Sigmoid colon (tissue), 7 donors: Measurements from ENCODE around the gene CUZD1. TPM values are rescaled to one million over a fixed set of nuclear protein-coding genes. Genes with fewer than 3 reads are reported as not detected.

Experiments used
- DNase-seq: peaks from one replicate; pipeline ENCODE4 v3.0.0-alpha.2; 2019
- H3K27ac ChIP-seq, 4 donors: fragments of 200-600 bp; sonication (generic); one replicate each; pipeline ENCODE4 v1.5.1; 2016 to 2019; ENCODE audit warnings: mild to moderate bottlenecking in 1 of 4
- H3K27me3 ChIP-seq, 3 donors: fragments of 200-600 bp; sonication (generic); one replicate each; pipeline ENCODE4 v1.5.1; 2019; ENCODE audit warnings: mild to moderate bottlenecking in 1 of 3
- H3K36me3 ChIP-seq, 4 donors: fragments of 200-600 bp; sonication (generic); one replicate each; pipeline ENCODE4 v1.5.1; 2016 to 2019
- H3K4me1 ChIP-seq, 4 donors: fragments of 200-600 bp; sonication (generic); one replicate each; pipeline ENCODE4 v1.5.1; 2017 to 2019
- H3K4me3 ChIP-seq, 4 donors: fragments of 200-600 bp; sonication (generic); one replicate each; pipeline ENCODE4 v1.5.1; 2017 to 2019; ENCODE audit warnings: mild to moderate bottlenecking in 2 of 4, moderate library complexity in 1 of 4
- H3K9me3 ChIP-seq, 4 donors: fragments of 200-600 bp in 3 of 4; sonication (generic) in 3 of 4; one replicate each; pipeline versions ENCODE4 v1.5.1 to v1.6.1; 2013 to 2019
- EP300 ChIP-seq, 4 donors: sonication (generic); formaldehyde crosslinking; IDR thresholded peaks; one replicate each; pipeline ENCODE4 v1.6.1; 2017; ENCODE audit warnings: antibody characterized with exemption in 4 of 4
- POLR2A ChIP-seq, 2 donors: fragments of 450-650 bp; IDR thresholded peaks; one replicate each; pipeline ENCODE4 v1.6.1; 2016; ENCODE audit warnings: antibody characterized with exemption in 2 of 2, mild to moderate bottlenecking in 2 of 2, moderate library complexity in 2 of 2
- POLR2AphosphoS5 ChIP-seq, 4 donors: sonication (generic); formaldehyde crosslinking; IDR thresholded peaks; one replicate each; pipeline ENCODE4 v1.6.1; 2017; ENCODE audit warnings: antibody characterized with exemption in 4 of 4
- WGBS, 2 donors: extraction: QIAGEN DNeasy Blood & Tissue Kit; methylation state at CpG; one replicate each; pipeline ENCODE4 v1.1.7; 2013; 5-methylcytosine and 5-hydroxymethylcytosine counted together
- intact Hi-C: fragments of 100-400 bp; cut with DNase I; formaldehyde crosslinking; loops from one replicate; pipeline ENCODE4 v1.15.1; 2023
- polyA plus RNA-seq, 3 donors: library from polyadenylated mRNA; stranded (reverse); fragments of 200-250 nt; gene quantifications; one replicate each; pipeline ENCODE4 v1.2.3, GENCODE V29; 2013
- total RNA-seq, 4 donors: library from RNA; depleted of rRNA; stranded (reverse); fragments of >200 nt; gene quantifications; one replicate each; pipeline ENCODE4 v1.1.0, GENCODE V29; 2016
- TF ChIP-seq, protein P1 (sequence below), 4 experiments: fragments of 450-650 bp in 3 of 4; fragments of 200-600 bp in 1 of 4; IDR thresholded peaks; one replicate each; pipeline ENCODE4 v1.5.1; 2016 to 2019; ENCODE audit warnings: antibody characterized with exemption in 4 of 4, mild to moderate bottlenecking in 3 of 4, moderate library complexity in 2 of 4
- donor health status: healthy with polysubstance abuse.
- donor health status: Bipolar disorder and iron deficiency.
- donor health status: healthy.

CUZD1 gene
- total and polyA plus RNA-seq, 7 donors: 0.36 to 4.2 (median 0.60) TPM; not detected in 3

DNA sequence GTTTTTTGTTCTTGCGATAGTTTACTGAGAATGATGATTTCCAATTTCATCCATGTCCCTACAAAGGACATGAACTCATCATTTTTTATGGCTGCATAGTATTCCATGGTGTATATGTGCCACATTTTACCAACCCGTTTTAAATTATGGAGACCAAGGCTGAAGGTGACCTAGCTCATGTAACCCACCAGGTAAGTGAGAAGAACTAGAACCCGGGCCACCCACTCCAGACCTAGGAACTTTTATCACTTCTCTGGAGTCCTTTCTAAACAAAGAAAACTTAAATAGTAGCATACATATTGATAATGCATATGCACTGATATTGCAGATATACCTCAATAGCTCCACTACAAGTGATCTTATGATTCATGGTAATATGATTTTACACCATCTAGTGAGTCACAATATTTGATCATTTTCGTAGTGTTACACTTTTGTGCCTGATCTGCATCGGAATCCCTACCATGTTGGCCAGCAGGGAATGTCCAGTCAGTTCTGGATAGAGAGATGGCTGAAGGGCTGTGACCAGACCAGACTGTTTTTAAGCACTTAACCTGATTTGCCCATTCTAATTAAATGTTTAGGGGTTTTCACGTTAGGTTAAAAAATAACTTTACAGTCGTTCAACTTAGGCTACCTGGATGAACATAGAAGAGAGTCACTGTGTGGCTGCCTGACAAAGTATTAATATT is 15.2 kb downstream of the CUZD1 start:
- intact Hi-C loops: no loop called here
- 87 to 91% methylated on average over 6 of the region's 7 CpGs for WGBS, 2 donors
- no peak overlapping the region for H3K27ac ChIP-seq
- H3K4me3 ChIP-seq: no peak overlapping the region
- H3K9me3 ChIP-seq: no peaks in the 10 kb centered on the region
- DNase-seq: no peak
- TF ChIP-seq EP300 (IDR thresholded peaks at IDR 0.05): no peak
- TF ChIP-seq POLR2AphosphoS5 (IDR thresholded peaks at IDR 0.05): no peak
- TF ChIP-seq, protein P1, sequence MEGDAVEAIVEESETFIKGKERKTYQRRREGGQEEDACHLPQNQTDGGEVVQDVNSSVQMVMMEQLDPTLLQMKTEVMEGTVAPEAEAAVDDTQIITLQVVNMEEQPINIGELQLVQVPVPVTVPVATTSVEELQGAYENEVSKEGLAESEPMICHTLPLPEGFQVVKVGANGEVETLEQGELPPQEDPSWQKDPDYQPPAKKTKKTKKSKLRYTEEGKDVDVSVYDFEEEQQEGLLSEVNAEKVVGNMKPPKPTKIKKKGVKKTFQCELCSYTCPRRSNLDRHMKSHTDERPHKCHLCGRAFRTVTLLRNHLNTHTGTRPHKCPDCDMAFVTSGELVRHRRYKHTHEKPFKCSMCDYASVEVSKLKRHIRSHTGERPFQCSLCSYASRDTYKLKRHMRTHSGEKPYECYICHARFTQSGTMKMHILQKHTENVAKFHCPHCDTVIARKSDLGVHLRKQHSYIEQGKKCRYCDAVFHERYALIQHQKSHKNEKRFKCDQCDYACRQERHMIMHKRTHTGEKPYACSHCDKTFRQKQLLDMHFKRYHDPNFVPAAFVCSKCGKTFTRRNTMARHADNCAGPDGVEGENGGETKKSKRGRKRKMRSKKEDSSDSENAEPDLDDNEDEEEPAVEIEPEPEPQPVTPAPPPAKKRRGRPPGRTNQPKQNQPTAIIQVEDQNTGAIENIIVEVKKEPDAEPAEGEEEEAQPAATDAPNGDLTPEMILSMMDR (IDR thresholded peaks at IDR 0.05): no peak
- no peak for TF ChIP-seq POLR2A (IDR thresholded peaks at IDR 0.05)
- H3K36me3 ChIP-seq: no peaks in the 10 kb centered on the region
- H3K27me3 ChIP-seq: no peaks in the 10 kb centered on the region
- H3K4me1 ChIP-seq: no peaks in the 10 kb centered on the region

DNA sequence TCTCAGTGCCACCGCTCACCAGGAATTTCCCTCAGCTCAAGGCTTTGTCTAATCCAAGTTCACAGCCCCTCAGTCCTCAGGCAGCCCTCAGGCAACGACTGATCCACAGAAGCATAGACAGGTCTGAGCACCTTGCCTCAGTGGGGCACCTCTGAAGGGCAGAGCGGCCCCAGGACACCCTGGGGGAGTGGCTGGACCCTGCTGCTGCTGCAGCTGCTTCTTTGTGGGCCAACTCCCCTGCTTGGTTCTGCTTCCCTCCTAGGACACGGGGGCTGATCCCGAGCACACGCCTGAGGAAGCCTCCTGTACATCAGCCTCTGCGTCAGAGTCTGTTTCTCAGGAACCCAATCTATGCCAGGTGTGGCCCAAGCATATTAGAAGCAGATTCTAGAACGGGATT is 16.2 kb downstream of the CUZD1 start:
- no peak overlapping the region for H3K4me3 ChIP-seq
- no peak for TF ChIP-seq POLR2A (IDR thresholded peaks at IDR 0.05)
- TF ChIP-seq, protein P1 (IDR thresholded peaks at IDR 0.05): no peak
- no peak for TF ChIP-seq POLR2AphosphoS5 (IDR thresholded peaks at IDR 0.05)
- no peak for TF ChIP-seq EP300 (IDR thresholded peaks at IDR 0.05)
- H3K36me3 ChIP-seq: no peaks in the 10 kb centered on the region
- intact Hi-C loops: no loop called here
- WGBS, 2 donors: 72 to 84% methylated on average over 8 of the region's 8 CpGs
- DNase-seq: no peak
- no peaks in the 10 kb centered on the region for H3K4me1 ChIP-seq
- H3K27ac ChIP-seq: no peak overlapping the region
- H3K27me3 ChIP-seq: no peaks in the 10 kb centered on the region
- no peaks in the 10 kb centered on the region for H3K9me3 ChIP-seq

DNA sequence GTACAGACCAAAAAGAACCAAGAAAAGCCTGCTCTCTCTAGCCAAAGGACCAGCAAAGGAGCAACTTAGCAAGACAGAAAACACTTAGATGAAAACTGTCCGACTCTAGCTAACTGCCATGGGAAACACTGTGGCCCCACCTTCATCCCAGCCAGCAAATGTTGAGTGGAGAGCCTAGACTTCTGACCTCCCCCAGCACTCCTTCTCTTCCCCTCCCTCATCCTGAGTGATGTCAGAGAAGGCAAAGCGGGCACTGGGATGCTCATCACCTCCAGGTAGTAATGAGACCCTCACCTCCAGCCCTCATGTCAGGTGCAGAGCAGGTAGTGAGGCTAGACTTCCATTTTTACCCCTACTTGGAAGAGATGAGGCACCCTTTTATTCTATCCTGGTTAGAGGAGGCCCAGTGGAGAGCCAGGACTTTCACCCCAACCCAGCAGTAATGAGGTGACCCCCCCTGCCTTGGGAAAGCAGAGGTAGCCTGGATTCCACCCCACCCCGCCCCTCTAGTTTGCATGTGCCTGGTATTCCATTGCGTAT is 16.9 kb downstream of the CUZD1 start:
- WGBS, 2 donors: 85 to 86% methylated on average over 4 of the region's 4 CpGs
- no peaks in the 10 kb centered on the region for H3K36me3 ChIP-seq
- no peaks in the 10 kb centered on the region for H3K4me1 ChIP-seq
- TF ChIP-seq, protein P1 (IDR thresholded peaks at IDR 0.05): no peak
- TF ChIP-seq POLR2A (IDR thresholded peaks at IDR 0.05): no peak
- no peak for TF ChIP-seq POLR2AphosphoS5 (IDR thresholded peaks at IDR 0.05)
- TF ChIP-seq EP300 (IDR thresholded peaks at IDR 0.05): no peak
- H3K27ac ChIP-seq: no peak overlapping the region
- no peak for DNase-seq
- intact Hi-C loops: no loop called here
- H3K9me3 ChIP-seq: no peaks in the 10 kb centered on the region
- H3K27me3 ChIP-seq: no peaks in the 10 kb centered on the region
- no peak overlapping the region for H3K4me3 ChIP-seq

DNA sequence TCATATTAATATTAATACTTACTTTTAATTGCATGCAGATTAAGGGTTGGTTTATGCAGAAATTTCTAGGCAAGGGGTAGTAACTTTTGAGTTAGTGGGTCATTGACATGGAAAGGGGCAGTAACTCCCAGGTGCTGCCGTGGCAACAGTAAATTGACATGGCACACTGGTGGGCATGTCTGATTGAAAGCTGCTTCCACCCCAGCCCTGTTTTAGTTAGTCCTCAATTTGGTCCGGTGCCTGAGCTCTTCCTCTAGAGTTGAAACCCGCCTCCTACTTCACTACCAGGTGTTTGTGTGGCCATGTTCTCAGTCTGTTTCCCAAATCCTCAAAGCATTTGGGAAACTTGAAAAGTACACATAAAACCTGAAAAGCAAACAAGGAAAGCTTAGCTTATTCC is 18.4 kb downstream of the CUZD1 start:
- no peaks in the 10 kb centered on the region for H3K4me1 ChIP-seq
- no peak for DNase-seq
- no peak overlapping the region for H3K27ac ChIP-seq
- no peak overlapping the region for H3K4me3 ChIP-seq
- WGBS, 2 donors: 90 to 92% methylated on average over 3 of the region's 3 CpGs
- no peaks in the 10 kb centered on the region for H3K27me3 ChIP-seq
- intact Hi-C loops: no loop called here
- H3K36me3 ChIP-seq: no peaks in the 10 kb centered on the region
- no peaks in the 10 kb centered on the region for H3K9me3 ChIP-seq
- TF ChIP-seq EP300 (IDR thresholded peaks at IDR 0.05): no peak
- TF ChIP-seq POLR2A (IDR thresholded peaks at IDR 0.05): no peak
- TF ChIP-seq, protein P1 (IDR thresholded peaks at IDR 0.05): no peak
- TF ChIP-seq POLR2AphosphoS5 (IDR thresholded peaks at IDR 0.05): no peak
